HG03135 (cell line): ENCODE data around the gene KSR1.
"Not testable (repeated sequence)": the region's sequence is repeated elsewhere in the genome, so short reads cannot be mapped to it uniquely, and the experiment has no call there.

ENCODE experiments used
- ATAC-seq: cut with Tn5 transposase; IDR thresholded peaks from one replicate; pipeline ENCODE4 v1.9.1; 2021; ENCODE audit warnings: mild to moderate bottlenecking, moderate library complexity; ENCODE audit not compliant: unreplicated experiment

KSR1 gene

GRCh38 chr17:27651411-27652345, 195.4 kb downstream of the KSR1 start:
- ATAC-seq, result no peak

DNA sequence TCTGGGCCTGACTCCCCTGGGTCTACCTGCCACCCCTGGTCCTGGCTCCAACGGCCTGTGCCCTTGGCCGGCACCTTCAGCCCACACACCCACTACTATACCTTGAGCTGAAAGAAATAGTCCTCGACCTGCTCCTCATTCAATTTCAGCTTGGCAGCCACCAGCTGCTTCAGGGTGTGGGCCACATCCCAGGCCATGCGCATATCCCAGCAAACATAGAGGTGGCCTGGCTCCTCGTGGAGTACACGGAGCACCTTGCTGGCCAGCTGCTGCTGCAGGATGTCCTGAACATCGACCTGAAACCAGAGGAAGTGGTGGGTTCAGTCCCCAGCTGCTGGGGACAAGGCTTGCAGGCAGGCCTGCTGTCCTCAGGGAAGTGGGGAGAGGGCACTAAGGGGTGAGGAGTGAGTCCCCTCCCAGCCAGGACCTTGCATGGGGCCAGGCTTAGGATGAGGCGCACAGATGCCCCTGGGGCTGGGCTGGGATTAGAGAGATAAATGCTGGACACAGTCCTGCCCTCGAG, 197.3 kb downstream of the KSR1 start:
- not testable (repeated sequence) for ATAC-seq

- no peak for ATAC-seq
Observed at GRCh38 chr17:27654136-27654535, 197.9 kb downstream of the KSR1 start.

DNA sequence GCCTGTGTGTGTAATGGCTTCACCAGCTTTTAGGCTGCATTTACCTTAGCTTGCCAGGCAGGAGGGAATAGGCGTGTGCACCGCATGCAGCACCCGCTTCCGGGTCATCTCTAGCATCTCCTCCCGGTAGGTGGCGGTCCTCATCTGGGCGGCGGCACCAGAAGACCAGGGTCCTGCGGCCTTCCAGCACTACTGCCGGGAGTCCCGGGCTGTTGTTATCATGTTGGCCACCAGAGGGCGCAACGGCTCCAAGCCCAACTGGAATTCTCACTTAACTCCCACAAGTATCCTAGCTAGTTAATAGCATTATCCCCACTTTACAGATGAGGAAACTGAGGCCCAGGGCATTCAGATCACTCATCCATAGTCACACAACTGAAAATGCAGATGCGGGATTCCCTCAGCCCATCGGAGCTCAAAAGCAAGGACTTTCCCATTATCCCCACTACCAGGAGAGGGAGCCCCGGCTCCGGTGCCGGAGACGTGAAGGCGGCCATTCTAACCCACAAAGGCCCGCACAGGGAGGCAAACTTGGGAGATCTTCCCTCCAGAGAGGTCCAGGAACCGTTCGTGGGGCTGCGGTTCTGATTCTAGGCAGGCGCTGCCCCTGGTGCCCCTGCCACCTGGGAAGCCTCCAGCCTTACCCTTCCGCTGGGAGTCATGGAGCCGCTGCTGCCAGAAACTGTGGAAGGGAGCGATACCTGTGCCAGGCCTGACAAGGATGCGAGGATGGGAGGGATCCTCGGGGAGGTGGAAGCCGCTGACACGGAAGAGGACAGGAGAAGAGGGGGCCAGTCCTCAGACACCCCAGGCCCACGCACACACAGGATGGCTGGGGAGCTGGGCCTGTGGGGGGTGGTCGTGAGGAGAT, 198.6 kb downstream of the KSR1 start:
- ATAC-seq, result peak; percentile 80

DNA sequence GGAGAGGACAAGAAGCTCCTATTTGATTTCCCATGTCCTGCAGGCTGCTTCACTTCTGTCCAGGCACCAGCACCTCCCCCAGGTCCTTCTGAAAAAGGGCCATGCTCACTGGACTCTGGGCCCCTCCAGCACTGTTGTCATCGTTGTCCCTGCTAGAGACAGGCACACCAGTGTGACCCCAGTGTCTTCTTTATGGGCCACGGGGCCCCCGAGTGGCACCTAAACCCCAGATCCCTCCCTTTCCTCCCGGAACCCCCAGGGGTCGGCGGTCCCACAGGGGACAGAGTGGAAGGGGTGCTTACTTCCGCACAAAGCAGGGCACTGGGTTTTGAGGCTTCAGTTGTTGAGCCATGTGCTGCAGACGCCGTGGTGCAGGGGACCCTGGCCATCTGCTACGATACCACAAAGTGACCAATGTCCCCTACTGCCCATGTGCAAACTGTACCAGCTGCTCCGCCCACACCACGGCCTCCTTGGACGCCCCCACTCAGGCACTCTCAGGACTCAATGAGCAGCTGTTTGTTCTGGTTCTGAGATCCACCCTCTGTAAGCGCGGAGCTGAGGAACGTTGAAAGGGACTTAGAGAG, 199.4 kb downstream of the KSR1 start:
- not testable (repeated sequence) for ATAC-seq

- ATAC-seq, result not testable (repeated sequence)
Observed at GRCh38 chr17:27656620-27657019, 200.4 kb downstream of the KSR1 start.

DNA sequence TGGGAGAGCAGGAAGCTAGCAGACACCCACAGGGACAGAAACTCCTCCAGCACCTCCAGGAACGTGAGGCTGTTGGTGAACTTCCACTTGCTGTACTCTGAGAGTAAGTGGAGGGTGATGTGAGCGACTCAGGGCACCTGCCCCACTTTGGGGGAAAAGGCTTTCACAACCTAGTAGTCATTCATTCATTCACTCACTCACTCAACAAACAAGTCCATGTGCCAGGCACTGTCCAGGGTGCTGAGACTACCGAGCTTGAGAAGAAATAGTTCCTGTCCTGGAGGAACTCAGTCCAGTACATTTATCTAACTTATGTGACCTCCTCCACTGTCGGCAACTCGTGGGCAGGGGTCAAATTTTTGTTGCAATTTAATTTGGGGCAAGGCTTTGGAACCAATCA, 201.4 kb downstream of the KSR1 start:
- ATAC-seq, result no peak

DNA sequence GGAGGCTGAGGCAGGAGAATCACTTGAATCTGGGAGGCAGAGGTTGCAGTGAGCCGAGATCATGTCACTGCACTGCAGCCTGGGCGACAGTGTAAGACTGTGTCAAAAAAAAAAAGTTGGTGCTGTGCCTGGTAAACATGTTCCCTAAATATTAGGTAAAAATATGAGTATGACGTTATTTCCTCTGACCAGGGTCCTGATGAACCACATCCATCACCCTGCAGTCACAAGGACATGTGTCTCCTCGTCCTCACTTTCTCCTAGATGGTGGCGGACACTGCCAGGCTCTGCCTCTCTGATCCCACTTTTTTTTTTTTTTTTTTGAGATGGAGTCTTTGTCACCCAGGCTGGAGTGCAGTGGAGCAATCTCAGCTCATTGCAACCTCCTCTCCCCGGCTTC, 203.4 kb downstream of the KSR1 start:
- ATAC-seq, result no peak

DNA sequence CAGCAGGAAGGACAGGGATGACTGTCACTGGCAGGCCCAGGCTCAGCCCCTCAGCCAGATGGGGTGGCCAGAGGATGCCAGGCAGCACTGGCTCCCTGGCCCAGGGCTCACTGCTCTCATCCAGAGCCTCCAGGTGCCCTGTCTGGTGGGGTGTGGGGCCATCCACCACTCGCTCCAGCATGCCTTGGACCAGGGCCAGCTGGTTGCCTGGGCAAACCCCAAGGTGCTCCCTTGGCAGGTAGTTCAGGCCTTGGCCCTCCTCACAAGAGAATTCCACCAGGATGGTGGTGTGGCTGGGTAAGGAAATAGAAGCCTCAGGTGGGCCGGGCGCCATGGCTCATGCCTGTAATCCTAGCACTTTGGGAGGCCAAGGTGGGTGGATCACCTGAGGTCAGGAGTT, 204.2 kb downstream of the KSR1 start:
- ATAC-seq, result no peak

GRCh38 chr17:27663936-27664605, 207.8 kb downstream of the KSR1 start:
- ATAC-seq, result no peak

DNA sequence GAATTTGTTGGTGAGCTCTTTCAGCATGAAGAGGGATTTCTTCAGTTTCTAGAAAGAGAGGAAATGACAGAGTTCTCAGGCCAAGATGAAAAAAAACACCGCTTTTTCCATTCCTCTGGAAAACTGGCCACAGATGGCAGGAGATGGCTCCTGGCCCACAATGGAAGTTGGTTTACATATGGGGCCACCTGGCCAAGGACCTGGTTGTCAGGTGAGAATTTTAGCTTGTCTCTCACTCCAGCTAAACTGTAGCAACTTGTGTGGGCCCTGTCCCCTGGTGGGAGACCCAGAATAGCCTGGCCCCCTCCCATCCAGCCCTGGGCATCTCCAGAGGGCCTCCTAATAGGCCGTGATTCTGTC, 208.3 kb downstream of the KSR1 start:
- no peak for ATAC-seq

GRCh38 chr17:27665549-27665948, 209.3 kb downstream of the KSR1 start:
- no peak for ATAC-seq

DNA sequence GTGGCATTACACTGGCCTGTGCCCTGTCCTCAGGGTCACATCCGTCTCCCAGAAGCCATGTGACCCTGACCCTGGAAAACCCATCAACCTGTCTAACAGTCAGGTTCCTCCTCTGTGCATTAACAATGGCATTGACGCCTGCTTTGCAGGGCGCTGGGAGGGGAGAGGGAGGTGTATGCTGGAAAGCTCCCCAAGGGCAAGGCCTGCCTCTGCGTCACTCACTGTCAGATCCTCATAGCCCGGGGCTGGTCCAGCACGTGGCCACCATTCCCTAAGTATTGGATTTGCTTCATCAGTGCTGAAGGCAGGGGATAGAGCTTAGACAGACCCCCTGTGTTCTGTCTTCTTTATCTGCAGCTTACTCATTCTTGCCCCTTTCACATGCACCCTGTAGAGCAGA, 210.0 kb downstream of the KSR1 start:
- not testable (repeated sequence) for ATAC-seq

DNA sequence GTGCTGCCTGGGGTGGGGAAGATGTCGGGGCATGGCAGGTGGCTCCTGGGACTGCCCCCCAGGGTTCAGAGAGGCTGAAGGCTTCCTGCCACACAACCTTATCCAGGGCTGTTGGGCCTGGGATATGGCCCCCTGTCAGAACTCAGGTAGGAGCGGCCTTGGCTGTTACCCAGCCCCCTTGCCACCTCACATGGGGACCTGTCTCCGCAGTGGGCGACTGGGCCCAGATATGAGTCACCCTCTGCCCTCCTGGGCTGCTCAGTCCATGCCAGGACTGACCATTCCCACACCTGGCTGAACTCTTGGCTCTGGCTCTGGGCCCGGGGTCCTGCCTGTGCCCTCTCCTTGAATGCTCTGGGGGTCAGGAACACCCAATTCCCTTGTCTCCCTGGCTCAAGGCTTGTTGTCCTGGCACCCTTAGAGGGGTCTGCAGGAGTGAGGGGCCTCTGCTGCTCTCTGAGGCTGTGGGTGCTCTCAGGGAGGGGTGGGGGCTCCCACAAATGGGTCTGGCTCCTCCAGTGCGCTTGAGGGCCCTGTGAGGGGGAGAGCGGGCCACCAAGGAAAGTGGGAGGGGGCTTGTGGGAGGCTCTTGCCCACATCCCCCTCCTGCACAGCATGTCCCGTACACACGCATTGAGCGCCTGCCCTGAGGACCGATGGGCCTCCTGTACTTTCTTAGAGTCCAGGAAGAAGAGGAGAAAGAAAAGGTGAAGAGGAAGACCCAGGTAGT, 210.7 kb downstream of the KSR1 start:
- no peak for ATAC-seq

DNA sequence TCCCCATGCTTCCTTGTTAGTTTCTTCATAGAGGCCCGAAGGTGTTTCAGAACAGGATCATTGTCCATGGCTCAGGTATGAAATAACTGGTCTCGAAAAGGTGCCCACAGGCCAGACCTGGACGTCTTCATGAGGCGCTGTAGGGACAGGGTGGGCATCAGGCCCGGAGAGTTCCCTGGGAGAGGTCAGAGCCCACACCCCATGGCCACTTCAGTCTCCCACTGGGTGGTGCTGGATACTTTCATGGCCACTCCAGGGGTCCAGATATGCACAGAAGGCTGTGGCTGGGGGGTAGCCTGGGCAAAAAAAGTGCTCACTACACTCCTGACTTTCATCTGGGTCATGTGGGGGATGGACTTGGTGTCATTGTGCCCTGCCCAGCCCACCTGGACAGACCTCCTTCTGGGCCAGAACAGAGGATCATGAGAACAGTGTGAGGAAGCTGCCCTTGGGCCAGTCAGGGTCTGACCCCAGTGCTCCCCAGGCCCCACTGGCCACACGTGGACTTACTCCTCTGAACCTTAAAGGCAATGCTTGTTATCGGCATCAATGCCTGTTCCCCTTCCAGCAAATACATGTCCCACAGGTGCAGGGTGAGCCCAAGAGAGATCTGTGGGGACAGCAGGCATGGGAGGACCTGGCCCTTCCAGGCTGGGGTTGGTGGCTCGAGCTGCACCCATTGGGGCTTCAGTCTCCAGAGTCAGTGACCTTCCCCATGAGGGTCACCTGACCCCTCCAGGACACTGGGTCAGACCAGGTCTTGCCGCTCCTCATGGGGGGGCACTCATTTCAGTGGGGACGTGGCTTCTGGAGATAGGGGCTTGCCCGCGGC, 211.6 kb downstream of the KSR1 start:
- no peak for ATAC-seq

GRCh38 chr17:27668488-27668823, 212.2 kb downstream of the KSR1 start:
- ATAC-seq, result no peak

- ATAC-seq, result no peak
Observed at GRCh38 chr17:27669136-27669535, 212.9 kb downstream of the KSR1 start.

DNA sequence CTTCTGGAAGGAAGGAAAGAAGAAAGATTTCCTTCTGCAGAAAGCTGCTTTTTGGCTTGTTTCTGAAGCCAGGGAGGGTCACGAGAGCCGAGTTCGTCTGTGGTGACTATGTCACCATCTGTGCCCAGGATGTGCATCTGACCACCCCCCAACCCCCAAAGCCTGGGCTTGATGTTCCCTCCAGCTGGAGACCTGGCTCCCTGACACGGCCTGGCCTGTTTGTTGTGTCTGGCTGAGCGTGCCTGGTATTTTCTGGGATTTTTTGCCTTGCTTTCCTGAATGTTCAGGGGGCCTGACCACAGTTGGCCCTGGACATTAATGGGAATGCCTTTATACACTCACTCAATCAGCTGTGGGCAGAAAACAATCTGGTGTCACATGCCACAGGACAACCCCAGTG, 213.6 kb downstream of the KSR1 start:
- no peak for ATAC-seq
